GM12878 (cell line): Measurements from ENCODE around the gene RAD23B. TPM values are rescaled to one million over a fixed set of nuclear protein-coding genes. Genes with fewer than 3 reads are reported as not detected.

Experiments used
- BRCA1 ChIP-seq: IDR thresholded peaks from 2 replicates; pipeline ENCODE4 v1.6.1; 2011; ENCODE audit warnings: low read depth, low read length, improper control_type of control experiment
- CHD1 ChIP-seq: IDR thresholded peaks from 2 replicates; pipeline ENCODE4 v1.6.1; 2012; ENCODE audit warnings: low read depth, low read length, improper control_type of control experiment
- E2F8 ChIP-seq: fragments of 450-650 bp; IDR thresholded peaks from 2 replicates; pipeline ENCODE4 v1.6.1; 2018; ENCODE audit warnings: mild to moderate bottlenecking, low read depth, moderate library complexity; ENCODE audit not compliant: partially characterized antibody
- HCFC1 ChIP-seq: fragments of 150-350 bp; IDR thresholded peaks from 2 replicates; pipeline ENCODE4 v1.6.1; 2014; ENCODE audit warnings: low read length
- POLR2AphosphoS5 ChIP-seq: IDR thresholded peaks from 2 replicates; pipeline ENCODE4 v1.6.1; 2011; ENCODE audit warnings: mild to moderate bottlenecking, low read length, inconsistent platforms
- RUNX3 ChIP-seq: IDR thresholded peaks from 2 replicates; pipeline ENCODE4 v1.6.1; 2012; ENCODE audit warnings: low read length, inconsistent platforms
- SIN3A ChIP-seq: IDR thresholded peaks from 2 replicates; pipeline ENCODE4 v1.6.1; 2012; ENCODE audit warnings: low read depth, low read length, improper control_type of control experiment
- SIX5 ChIP-seq: IDR thresholded peaks from 2 replicates; pipeline ENCODE4 v1.6.1; 2011; ENCODE audit warnings: mild to moderate bottlenecking, low read depth, low read length, moderate library complexity; ENCODE audit not compliant: severe bottlenecking
- SKIL ChIP-seq: fragments of 450-650 bp; IDR thresholded peaks from 2 replicates; pipeline ENCODE4 v1.6.1; 2017; ENCODE audit warnings: mild to moderate bottlenecking, low read depth, inconsistent platforms; ENCODE audit not compliant: poor library complexity, severe bottlenecking
- SMAD5 ChIP-seq: IDR thresholded peaks from 2 replicates; pipeline ENCODE4 v1.6.1; 2016; ENCODE audit warnings: antibody characterized with exemption, low read depth
- SRF ChIP-seq, 2 experiments: IDR thresholded peaks; 2 replicates each; pipeline ENCODE4 v1.6.1; 2011; ENCODE audit warnings: low read depth in 2 of 2, low read length in 2 of 2, mild to moderate bottlenecking in 1 of 2, moderate library complexity in 1 of 2
- STAT3 ChIP-seq: IDR thresholded peaks from 2 replicates; pipeline ENCODE4 v1.6.1; 2011; ENCODE audit warnings: low read depth, low read length, improper control_type of control experiment
- SUPT20H ChIP-seq: IDR thresholded peaks from 2 replicates; pipeline ENCODE4 v1.6.1; 2011; ENCODE audit warnings: low read depth, mild to moderate bottlenecking, low read length, moderate library complexity, borderline replicate concordance; ENCODE audit not compliant: control insufficient read depth
- ZNF207 ChIP-seq: fragments of 450-650 bp; IDR thresholded peaks from 2 replicates; pipeline ENCODE4 v1.6.1; 2014; ENCODE audit warnings: antibody characterized with exemption, mild to moderate bottlenecking, borderline replicate concordance
- polyA plus RNA-seq, 11 experiments: library from polyadenylated mRNA; depleted of rRNA in 4 of 11; unstranded in 6 of 11; stranded (reverse) in 5 of 11; fragments of >200 nt; fragmentation: Nextera tagmentation in 4 of 11; fragmentation: Illumina TruSeq in 1 of 11; extraction: Ambion mirVana in 4 of 11; extraction: Trizol in 1 of 11; gene quantifications; 1 replicate in 1 of 11; 2 replicates in 10 of 11; pipeline versions ENCODE4 v1.2.1 to v1.2.3, GENCODE V29; 2011 to 2016; ENCODE audit warnings: inconsistent platforms in 2 of 11, missing spikeins in 2 of 11, low read depth in 1 of 11
- total RNA-seq, 4 experiments: library from RNA; depleted of rRNA in 3 of 4; stranded (reverse); fragments of >200 nt in 3 of 4; fragmentation: Illumina TruSeq in 1 of 4; extraction: Trizol in 1 of 4; gene quantifications; 2 replicates each; pipeline versions ENCODE4 v1.2.1 to v1.2.3, GENCODE V29; 2013 to 2021
- TF ChIP-seq, protein P1 (sequence below): fragments of 450-650 bp; IDR thresholded peaks from 2 replicates; pipeline ENCODE4 v1.6.1; 2017; ENCODE audit warnings: mild to moderate bottlenecking
- TF ChIP-seq, protein P2 (sequence below): fragments of 450-650 bp; conservative IDR thresholded peaks from 2 replicates; pipeline ENCODE4 v1.6.1; 2017; ENCODE audit warnings: mild to moderate bottlenecking, moderate library complexity
- TF ChIP-seq, protein P3 (sequence below), 3 experiments: IDR thresholded peaks in 2 of 3; conservative IDR thresholded peaks in 1 of 3; 2 replicates each; pipeline ENCODE4 v1.5.1; 2011; ENCODE audit warnings: low read depth in 3 of 3, low read length in 3 of 3, mild to moderate bottlenecking in 3 of 3, control low read depth in 2 of 3, moderate library complexity in 2 of 3, inconsistent platforms in 1 of 3, mixed read lengths in 1 of 3; ENCODE audit not compliant: control insufficient read depth in 2 of 3, insufficient read depth in 1 of 3; ENCODE audit errors: extremely low read depth in 1 of 3

RAD23B gene
- total and polyA plus RNA-seq, 10 of the 15 experiments (the other 5 are each of a cell fraction or from before 2014, with no cell fraction given): 10.3 to 256 (median 54.6) TPM

GRCh38 chr9:107283623-107284616 is 841 bp downstream of the RAD23B start (continued):
- TF ChIP-seq, protein P1, sequence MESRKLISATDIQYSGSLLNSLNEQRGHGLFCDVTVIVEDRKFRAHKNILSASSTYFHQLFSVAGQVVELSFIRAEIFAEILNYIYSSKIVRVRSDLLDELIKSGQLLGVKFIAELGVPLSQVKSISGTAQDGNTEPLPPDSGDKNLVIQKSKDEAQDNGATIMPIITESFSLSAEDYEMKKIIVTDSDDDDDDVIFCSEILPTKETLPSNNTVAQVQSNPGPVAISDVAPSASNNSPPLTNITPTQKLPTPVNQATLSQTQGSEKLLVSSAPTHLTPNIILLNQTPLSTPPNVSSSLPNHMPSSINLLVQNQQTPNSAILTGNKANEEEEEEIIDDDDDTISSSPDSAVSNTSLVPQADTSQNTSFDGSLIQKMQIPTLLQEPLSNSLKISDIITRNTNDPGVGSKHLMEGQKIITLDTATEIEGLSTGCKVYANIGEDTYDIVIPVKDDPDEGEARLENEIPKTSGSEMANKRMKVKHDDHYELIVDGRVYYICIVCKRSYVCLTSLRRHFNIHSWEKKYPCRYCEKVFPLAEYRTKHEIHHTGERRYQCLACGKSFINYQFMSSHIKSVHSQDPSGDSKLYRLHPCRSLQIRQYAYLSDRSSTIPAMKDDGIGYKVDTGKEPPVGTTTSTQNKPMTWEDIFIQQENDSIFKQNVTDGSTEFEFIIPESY: no peak
- no peak for TF ChIP-seq SRF (IDR thresholded peaks at IDR 0.05; ENCODE audit: low read depth in 2 of 2, low read length in 2 of 2)
- TF ChIP-seq, protein P2, sequence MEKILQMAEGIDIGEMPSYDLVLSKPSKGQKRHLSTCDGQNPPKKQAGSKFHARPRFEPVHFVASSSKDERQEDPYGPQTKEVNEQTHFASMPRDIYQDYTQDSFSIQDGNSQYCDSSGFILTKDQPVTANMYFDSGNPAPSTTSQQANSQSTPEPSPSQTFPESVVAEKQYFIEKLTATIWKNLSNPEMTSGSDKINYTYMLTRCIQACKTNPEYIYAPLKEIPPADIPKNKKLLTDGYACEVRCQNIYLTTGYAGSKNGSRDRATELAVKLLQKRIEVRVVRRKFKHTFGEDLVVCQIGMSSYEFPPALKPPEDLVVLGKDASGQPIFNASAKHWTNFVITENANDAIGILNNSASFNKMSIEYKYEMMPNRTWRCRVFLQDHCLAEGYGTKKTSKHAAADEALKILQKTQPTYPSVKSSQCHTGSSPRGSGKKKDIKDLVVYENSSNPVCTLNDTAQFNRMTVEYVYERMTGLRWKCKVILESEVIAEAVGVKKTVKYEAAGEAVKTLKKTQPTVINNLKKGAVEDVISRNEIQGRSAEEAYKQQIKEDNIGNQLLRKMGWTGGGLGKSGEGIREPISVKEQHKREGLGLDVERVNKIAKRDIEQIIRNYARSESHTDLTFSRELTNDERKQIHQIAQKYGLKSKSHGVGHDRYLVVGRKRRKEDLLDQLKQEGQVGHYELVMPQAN: peak; percentile 81
- TF ChIP-seq STAT3: no peak
- peak; percentile 52; the same call in 1 of the 2 replicates for TF ChIP-seq POLR2AphosphoS5
- peak; percentile 60; the same call in 1 of the 2 replicates for TF ChIP-seq RUNX3
- TF ChIP-seq ZNF207: no peak
- no peak for TF ChIP-seq SIX5
- no peak for TF ChIP-seq SUPT20H
- 0 out of 2 replicates have a peak, but pooled peaks have one; percentile 22 for TF ChIP-seq CHD1
- TF ChIP-seq E2F8: no peak
- TF ChIP-seq HCFC1: no peak; the same call in 1 of the 2 replicates
- TF ChIP-seq BRCA1: no peak
- TF ChIP-seq SIN3A: peak; percentile 73
- no peak for TF ChIP-seq SMAD5
- TF ChIP-seq SKIL: peak; percentile 14
- TF ChIP-seq, protein P3, sequence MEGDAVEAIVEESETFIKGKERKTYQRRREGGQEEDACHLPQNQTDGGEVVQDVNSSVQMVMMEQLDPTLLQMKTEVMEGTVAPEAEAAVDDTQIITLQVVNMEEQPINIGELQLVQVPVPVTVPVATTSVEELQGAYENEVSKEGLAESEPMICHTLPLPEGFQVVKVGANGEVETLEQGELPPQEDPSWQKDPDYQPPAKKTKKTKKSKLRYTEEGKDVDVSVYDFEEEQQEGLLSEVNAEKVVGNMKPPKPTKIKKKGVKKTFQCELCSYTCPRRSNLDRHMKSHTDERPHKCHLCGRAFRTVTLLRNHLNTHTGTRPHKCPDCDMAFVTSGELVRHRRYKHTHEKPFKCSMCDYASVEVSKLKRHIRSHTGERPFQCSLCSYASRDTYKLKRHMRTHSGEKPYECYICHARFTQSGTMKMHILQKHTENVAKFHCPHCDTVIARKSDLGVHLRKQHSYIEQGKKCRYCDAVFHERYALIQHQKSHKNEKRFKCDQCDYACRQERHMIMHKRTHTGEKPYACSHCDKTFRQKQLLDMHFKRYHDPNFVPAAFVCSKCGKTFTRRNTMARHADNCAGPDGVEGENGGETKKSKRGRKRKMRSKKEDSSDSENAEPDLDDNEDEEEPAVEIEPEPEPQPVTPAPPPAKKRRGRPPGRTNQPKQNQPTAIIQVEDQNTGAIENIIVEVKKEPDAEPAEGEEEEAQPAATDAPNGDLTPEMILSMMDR (IDR thresholded peaks at IDR 0.05 in 2 of 3, conservative IDR thresholded peaks at IDR 0.05 in 1 of 3; ENCODE audit: control insufficient read depth in 2 of 3, extremely low read depth in 1 of 3, insufficient read depth in 1 of 3, low read depth in 3 of 3, low read length in 3 of 3): no peak
